Stomach (tissue), 19 donors: ENCODE measurements around the gene RPL5. TPM values are rescaled to one million over a fixed set of nuclear protein-coding genes. Genes with fewer than 3 reads are reported as not detected.
"Not testable (repeated sequence)": the region's sequence is repeated elsewhere in the genome, so short reads cannot be mapped to it uniquely, and the experiment has no call there.

Source experiments
- DNase-seq, 2 donors: peaks; one replicate each; pipeline versions ENCODE4 v3.0.0 to v3.0.0-alpha.2; 2013 to 2019
- H3K27ac ChIP-seq, 5 donors: fragments of 200-600 bp in 4 of 5; sonication (generic) in 4 of 5; one replicate each; pipeline ENCODE4 v1.5.1; 2013 to 2019; ENCODE audit warnings: mild to moderate bottlenecking in 1 of 5, moderate library complexity in 1 of 5
- H3K27me3 ChIP-seq, 3 donors: fragments of 200-600 bp; sonication (generic); one replicate each; pipeline ENCODE4 v1.5.1; 2017 to 2019; ENCODE audit warnings: mixed run types in 1 of 3
- H3K36me3 ChIP-seq, 4 donors: fragments of 200-600 bp; sonication (generic); 1 replicate in 3 of 4; 2 replicates in 1 of 4; pipeline ENCODE4 v1.5.1; 2016 to 2019
- H3K4me1 ChIP-seq, 4 donors: fragments of 200-600 bp; sonication (generic); one replicate each; pipeline ENCODE4 v1.5.1; 2016 to 2019
- H3K4me3 ChIP-seq, 4 donors: fragments of 200-600 bp; sonication (generic) in 3 of 4; one replicate each; pipeline ENCODE4 v1.5.1; 2016 to 2019; ENCODE audit warnings: mild to moderate bottlenecking in 1 of 4
- H3K9me3 ChIP-seq, 4 donors: fragments of 200-600 bp; sonication (generic); one replicate each; pipeline ENCODE4 v1.5.1; 2016 to 2019
- CTCF ChIP-seq, 7 experiments: fragments of 450-650 bp in 4 of 7; fragments of 200-600 bp in 3 of 7; sonication (generic) in 3 of 7; IDR thresholded peaks; one replicate each; pipeline ENCODE4 v1.5.1; 2016 to 2019; ENCODE audit warnings: antibody characterized with exemption in 7 of 7, control low read depth in 2 of 7, mild to moderate bottlenecking in 1 of 7
- EP300 ChIP-seq: sonication (generic); formaldehyde crosslinking; IDR thresholded peaks from one replicate; pipeline ENCODE4 v1.6.1; 2017; ENCODE audit warnings: antibody characterized with exemption
- POLR2A ChIP-seq, 4 donors: fragments of 450-650 bp; IDR thresholded peaks; one replicate each; pipeline ENCODE4 v1.6.1; 2016; ENCODE audit warnings: antibody characterized with exemption in 4 of 4, control low read depth in 2 of 4, mild to moderate bottlenecking in 1 of 4, moderate library complexity in 1 of 4
- POLR2AphosphoS5 ChIP-seq, 3 donors: sonication (generic); formaldehyde crosslinking; IDR thresholded peaks; one replicate each; pipeline ENCODE4 v1.6.1; 2016; ENCODE audit warnings: antibody characterized with exemption in 3 of 3
- WGBS, 5 donors: extraction: QIAGEN DNeasy Blood & Tissue Kit in 3 of 5; methylation state at CpG; one replicate each; pipeline versions ENCODE4 v1.1.5 to v1.1.7; 2013 to 2018; 5-methylcytosine and 5-hydroxymethylcytosine counted together
- intact Hi-C: fragments of 100-400 bp; cut with DNase I; formaldehyde crosslinking; loops from one replicate; pipeline ENCODE4 v1.15.1; 2023; ENCODE audit warnings: low total_unique reads
- long read RNA-seq, 10 donors: transcript quantifications; one replicate each; lab custom pipeline, GENCODE V29; 2026
- polyA plus RNA-seq, 3 donors: library from polyadenylated mRNA; stranded (reverse); fragments of 200-250 nt; gene quantifications; one replicate each; pipeline ENCODE4 v1.2.3, GENCODE V29; 2013
- total RNA-seq, 5 donors: library from RNA; depleted of rRNA; stranded (reverse); fragments of >200 nt; gene quantifications; one replicate each; pipeline versions ENCODE4 v1.1.0 to v1.2.3, GENCODE V29; 2014 to 2016
- donor health status: healthy with polysubstance abuse.
- donor health status: Bipolar disorder and iron deficiency.
- donor health status: healthy.

RPL5 gene
- total RNA-seq, result 1,000 to 10,000 TPM; 1,447 to 2,022 (median 1,553) TPM
- 1,000 to 10,000 TPM; 1,862 to 2,593 (median 2,118) TPM for polyA plus RNA-seq
- long read RNA-seq, donor 1, transcript RPL5-212 (4 exons, 733 nt), result minor isoform, 5 of 427 reads
- long read RNA-seq, donor 1, transcript RPL5-207 (2 exons, 271 nt), result minor isoform, 16 of 427 reads
- long read RNA-seq, donor 1, transcript RPL5-205 (3 exons, 1,210 nt), result minor isoform, 38 of 427 reads
- long read RNA-seq, donor 1, transcript RPL5-208 (8 exons, 1,085 nt), result major isoform, 240 of 427 reads
- long read RNA-seq, donor 1, partial matches to known transcripts, result 127 of 427 reads
- long read RNA-seq, donor 1, other reads (novel, unspliced or antisense), result 0 of 427 reads
- long read RNA-seq, donor 2, transcript RPL5-205 (3 exons, 1,210 nt), result minor isoform, 22 of 526 reads
- long read RNA-seq, donor 2, transcript RPL5-207 (2 exons, 271 nt), result minor isoform, 20 of 526 reads
- long read RNA-seq, donor 2, transcript RPL5-208 (8 exons, 1,085 nt), result major isoform, 333 of 526 reads
- long read RNA-seq, donor 2, partial matches to known transcripts, result 133 of 526 reads
- long read RNA-seq, donor 2, other reads (novel, unspliced or antisense), result 9 of 526 reads
- long read RNA-seq, donor 3, transcript RPL5-207 (2 exons, 271 nt), result minor isoform, 28 of 855 reads
- long read RNA-seq, donor 3, transcript RPL5-208 (8 exons, 1,085 nt), result major isoform, 360 of 855 reads
- long read RNA-seq, donor 3, transcript RPL5-205 (3 exons, 1,210 nt), result minor isoform, 52 of 855 reads
- long read RNA-seq, donor 3, partial matches to known transcripts, result 403 of 855 reads
- long read RNA-seq, donor 3, other reads (novel, unspliced or antisense), result 8 of 855 reads
- long read RNA-seq, donor 4, transcript RPL5-205 (3 exons, 1,210 nt), result minor isoform, 17 of 102 reads
- long read RNA-seq, donor 4, transcript RPL5-207 (2 exons, 271 nt), result minor isoform, 5 of 102 reads
- long read RNA-seq, donor 4, transcript RPL5-208 (8 exons, 1,085 nt), result major isoform, 48 of 102 reads
- long read RNA-seq, donor 4, partial matches to known transcripts, result 32 of 102 reads
- long read RNA-seq, donor 4, other reads (novel, unspliced or antisense), result 0 of 102 reads
- long read RNA-seq, donor 5, transcript RPL5-207 (2 exons, 271 nt), result minor isoform, 30 of 1,193 reads
- long read RNA-seq, donor 5, transcript RPL5-208 (8 exons, 1,085 nt), result major isoform, 527 of 1,193 reads
- long read RNA-seq, donor 5, transcript RPL5-205 (3 exons, 1,210 nt), result minor isoform, 89 of 1,193 reads
- long read RNA-seq, donor 5, transcript RPL5-212 (4 exons, 733 nt), result minor isoform, 8 of 1,193 reads
- long read RNA-seq, donor 5, partial matches to known transcripts, result 508 of 1,193 reads
- long read RNA-seq, donor 5, other reads (novel, unspliced or antisense), result 24 of 1,193 reads
- long read RNA-seq, donor 6, result 0 reads
- long read RNA-seq, donor 7, transcript RPL5-205 (3 exons, 1,210 nt), result minor isoform, 167 of 1,545 reads
- long read RNA-seq, donor 7, transcript RPL5-208 (8 exons, 1,085 nt), result major isoform, 521 of 1,545 reads
- long read RNA-seq, donor 7, transcript RPL5-207 (2 exons, 271 nt), result minor isoform, 44 of 1,545 reads
- long read RNA-seq, donor 7, transcript RPL5-212 (4 exons, 733 nt), result minor isoform, 16 of 1,545 reads
- long read RNA-seq, donor 7, partial matches to known transcripts, result 788 of 1,545 reads
- long read RNA-seq, donor 7, other reads (novel, unspliced or antisense), result 7 of 1,545 reads
- long read RNA-seq, donor 8, transcript RPL5-212 (4 exons, 733 nt), result minor isoform, 8 of 1,425 reads
- long read RNA-seq, donor 8, transcript RPL5-208 (8 exons, 1,085 nt), result major isoform, 547 of 1,425 reads
- long read RNA-seq, donor 8, transcript RPL5-207 (2 exons, 271 nt), result minor isoform, 19 of 1,425 reads
- long read RNA-seq, donor 8, transcript RPL5-205 (3 exons, 1,210 nt), result minor isoform, 67 of 1,425 reads
- long read RNA-seq, donor 8, partial matches to known transcripts, result 739 of 1,425 reads
- long read RNA-seq, donor 8, other reads (novel, unspliced or antisense), result 33 of 1,425 reads
- long read RNA-seq, donor 9, transcript RPL5-207 (2 exons, 271 nt), result minor isoform, 111 of 1,320 reads
- long read RNA-seq, donor 9, transcript RPL5-208 (8 exons, 1,085 nt), result major isoform, 373 of 1,320 reads
- long read RNA-seq, donor 9, transcript RPL5-205 (3 exons, 1,210 nt), result minor isoform, 189 of 1,320 reads
- long read RNA-seq, donor 9, transcript RPL5-211 (3 exons, 591 nt), result minor isoform, 5 of 1,320 reads
- long read RNA-seq, donor 9, partial matches to known transcripts, result 631 of 1,320 reads
- long read RNA-seq, donor 9, other reads (novel, unspliced or antisense), result 6 of 1,320 reads
- long read RNA-seq, donor 10, transcript RPL5-205 (3 exons, 1,210 nt), result minor isoform, 15 of 523 reads
- long read RNA-seq, donor 10, transcript RPL5-208 (8 exons, 1,085 nt), result major isoform, 284 of 523 reads
- long read RNA-seq, donor 10, transcript RPL5-207 (2 exons, 271 nt), result minor isoform, 20 of 523 reads
- long read RNA-seq, donor 10, transcript RPL5-212 (4 exons, 733 nt), result minor isoform, 14 of 523 reads
- long read RNA-seq, donor 10, partial matches to known transcripts, result 176 of 523 reads
- long read RNA-seq, donor 10, other reads (novel, unspliced or antisense), result 7 of 523 reads

GRCh38 chr1:92831762-92832536 is at the start of gene RPL5:
TSS of gene RPL5 (plus strand) at chr1:92832040. CDS start at chr1:92832115, 75 bp downstream.
- intact Hi-C loops, result no loop called here
- Histone ChIP-seq H3K4me1 (peaks cover 27 to 42% (median 35%) of the 10 kb centered on the region in 4 donors), H3K27ac (peak within 1 kb of the TSS; percentile 85 to 98 (median 97)), H3K36me3 (peaks cover 18 to 37% (median 33%) of the 10 kb centered on the region in 4 donors), H3K9me3 (no peaks in the 10 kb centered on the region), H3K27me3 (no peaks in the 10 kb centered on the region), H3K4me3 (peak within 1 kb of the TSS; percentile 79 to 97 (median 90))
- no peak for TF ChIP-seq EP300
- TF ChIP-seq POLR2AphosphoS5 (IDR thresholded peaks at IDR 0.05), result peak; percentile 98 to 99 (median 99)
- peak in 6 of 7 experiments; percentile 94 to 99 (median 96) for TF ChIP-seq CTCF (IDR thresholded peaks at IDR 0.05)
- TF ChIP-seq POLR2A (IDR thresholded peaks at IDR 0.05), result peak in 2 of 4 donors; percentile 55 to 80
- 0 to 1% (median 0%) methylated on average over 47 to 57 of the region's 57 CpGs for WGBS, 5 donors
- peak; percentile 98 to 99 for DNase-seq

GRCh38 chr1:92783550-92783949 is 48.3 kb upstream of the RPL5 start:
- peak in 2 of 7 experiments; percentile 14 to 19 for TF ChIP-seq CTCF (IDR thresholded peaks at IDR 0.05)
- Histone ChIP-seq H3K4me1 (peaks cover under 1 to 62% (median 39%) of the 10 kb centered on the region in 4 donors), H3K4me3 (peak overlapping the region; percentile 60 to 81 (median 70)), H3K27ac (peak overlapping the region in 4 of 5 donors; percentile 97 to 98 (median 98))
- H3K27me3 ChIP-seq, intact Hi-C loops, H3K36me3 ChIP-seq, H3K9me3 ChIP-seq: not testable (repeated sequence)
- peak; percentile 37 to 71 for DNase-seq
- WGBS, 5 donors, result 37 to 53% (median 48%) methylated on average over 14 of the region's 14 CpGs
